ENCODE measurements around the gene CTBP2.

DNA sequence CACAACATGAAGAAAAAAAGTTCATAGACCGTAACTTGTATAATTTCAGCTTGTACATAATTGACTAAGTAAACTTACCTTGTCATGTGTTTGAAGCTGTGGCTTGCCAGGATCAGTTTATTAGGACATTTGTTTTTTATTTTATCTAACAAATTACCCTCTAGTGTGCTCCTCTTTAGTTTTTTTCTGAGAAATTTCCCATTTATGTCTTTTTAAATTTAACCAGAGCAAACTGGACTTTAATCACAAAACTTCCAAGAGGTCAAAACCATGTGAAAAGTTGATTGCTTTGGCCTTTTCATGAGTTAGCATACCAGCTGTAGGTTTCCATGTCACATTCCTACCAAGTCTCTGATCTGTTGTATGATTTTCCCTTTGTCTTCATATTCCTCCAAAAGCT is 176.0 kb downstream of the CTBP2 start:
- TF ChIP-seq, protein P1, sequence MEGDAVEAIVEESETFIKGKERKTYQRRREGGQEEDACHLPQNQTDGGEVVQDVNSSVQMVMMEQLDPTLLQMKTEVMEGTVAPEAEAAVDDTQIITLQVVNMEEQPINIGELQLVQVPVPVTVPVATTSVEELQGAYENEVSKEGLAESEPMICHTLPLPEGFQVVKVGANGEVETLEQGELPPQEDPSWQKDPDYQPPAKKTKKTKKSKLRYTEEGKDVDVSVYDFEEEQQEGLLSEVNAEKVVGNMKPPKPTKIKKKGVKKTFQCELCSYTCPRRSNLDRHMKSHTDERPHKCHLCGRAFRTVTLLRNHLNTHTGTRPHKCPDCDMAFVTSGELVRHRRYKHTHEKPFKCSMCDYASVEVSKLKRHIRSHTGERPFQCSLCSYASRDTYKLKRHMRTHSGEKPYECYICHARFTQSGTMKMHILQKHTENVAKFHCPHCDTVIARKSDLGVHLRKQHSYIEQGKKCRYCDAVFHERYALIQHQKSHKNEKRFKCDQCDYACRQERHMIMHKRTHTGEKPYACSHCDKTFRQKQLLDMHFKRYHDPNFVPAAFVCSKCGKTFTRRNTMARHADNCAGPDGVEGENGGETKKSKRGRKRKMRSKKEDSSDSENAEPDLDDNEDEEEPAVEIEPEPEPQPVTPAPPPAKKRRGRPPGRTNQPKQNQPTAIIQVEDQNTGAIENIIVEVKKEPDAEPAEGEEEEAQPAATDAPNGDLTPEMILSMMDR (conservative IDR thresholded peaks at IDR 0.05; ENCODE audit: low read depth, low read length), result no peak
- TF ChIP-seq EZH2 (IDR thresholded peaks at IDR 0.05; ENCODE audit: borderline replicate concordance, low read depth, low read length, poor library complexity, severe bottlenecking), result no peak
